Measurements from ENCODE around the gene SLC7A6OS. TPM values are rescaled to one million over a fixed set of nuclear protein-coding genes. Genes with fewer than 3 reads are reported as not detected.
A peak's percentile ranks its signal among the peaks of the same experiment; 100 is the strongest.

SLC7A6OS gene
- total and polyA plus RNA-seq, 10 of the 15 experiments (the other 5 are each of a cell fraction or from before 2014, with no cell fraction given): 2.9 to 27.4 (median 16.9) TPM

DNA sequence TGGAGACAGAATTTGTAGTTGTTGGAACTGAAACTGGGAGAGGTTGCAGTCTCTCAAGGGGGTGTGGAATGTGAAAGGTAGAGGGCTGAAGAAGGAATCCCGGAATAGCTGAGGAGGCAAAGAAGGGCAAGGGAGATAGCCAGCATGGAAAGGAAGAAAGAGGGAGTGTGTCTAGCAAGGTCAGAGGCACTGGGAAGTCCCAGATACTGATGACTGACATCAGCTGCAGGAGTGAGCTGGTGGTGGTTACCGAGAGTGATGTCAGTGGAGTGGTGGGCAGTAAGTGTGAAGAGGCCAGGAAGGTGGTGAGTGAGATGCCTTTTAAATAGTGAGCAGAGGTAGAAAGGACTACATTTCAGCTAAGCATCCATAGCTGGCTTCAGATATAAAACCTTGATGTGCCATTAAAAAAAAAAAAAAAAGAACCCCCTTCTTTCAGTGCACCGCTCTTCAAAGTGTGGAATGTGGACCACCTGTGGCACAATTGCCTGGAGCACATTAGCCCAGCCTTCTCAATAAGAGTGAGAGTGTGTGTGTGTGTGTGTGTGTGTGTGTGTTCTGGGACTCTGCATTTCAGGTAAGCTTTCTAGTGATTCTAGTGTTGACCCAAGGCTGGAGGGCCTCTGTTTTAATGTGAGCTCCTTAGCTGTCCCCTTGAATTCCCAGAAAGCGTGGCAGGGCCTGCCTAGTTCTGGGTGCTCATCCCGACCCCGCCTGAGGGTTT lies 8.6 kb upstream of the SLC7A6OS start (continued):
- TF ChIP-seq SP1 (IDR thresholded peaks at IDR 0.05; ENCODE audit: low read depth, low read length) (no peak), MTA2 (IDR thresholded peaks at IDR 0.05; ENCODE audit: low read depth) (peak; percentile 76), ETV6 (conservative IDR thresholded peaks at IDR 0.05 in 1 of 2, IDR thresholded peaks at IDR 0.05 in 1 of 2; ENCODE audit: borderline replicate concordance in 1 of 2, low read depth in 1 of 2) (no peak), BHLHE40 (IDR thresholded peaks at IDR 0.05; ENCODE audit: borderline replicate concordance in 1 of 2, low read depth in 2 of 2, low read length in 1 of 2) (peak in 1 of 2 experiments; percentile 61; a peak in 2 of 4 replicates), HDGF (IDR thresholded peaks at IDR 0.05) (peak; percentile 98), ZBED1 (IDR thresholded peaks at IDR 0.05; ENCODE audit: borderline replicate concordance) (no peak), IRF4 (IDR thresholded peaks at IDR 0.05; ENCODE audit: low read depth, low read length) (0 out of 2 replicates have a peak, but pooled peaks have one; percentile 31), BCL11A (IDR thresholded peaks at IDR 0.05; ENCODE audit: low read depth, low read length) (peak; percentile 58; the same call in 1 of the 2 replicates), IKZF2 (IDR thresholded peaks at IDR 0.05) (peak; percentile 64 to 80; a peak in 3 of 4 replicates), MTA3 (IDR thresholded peaks at IDR 0.05; ENCODE audit: borderline replicate concordance, low read length) (no peak), SIN3A (IDR thresholded peaks at IDR 0.05; ENCODE audit: low read depth, low read length) (peak; percentile 52; the same call in 1 of the 2 replicates), DPF2 (IDR thresholded peaks at IDR 0.05) (peak; percentile 84)
- TF ChIP-seq, protein P1, sequence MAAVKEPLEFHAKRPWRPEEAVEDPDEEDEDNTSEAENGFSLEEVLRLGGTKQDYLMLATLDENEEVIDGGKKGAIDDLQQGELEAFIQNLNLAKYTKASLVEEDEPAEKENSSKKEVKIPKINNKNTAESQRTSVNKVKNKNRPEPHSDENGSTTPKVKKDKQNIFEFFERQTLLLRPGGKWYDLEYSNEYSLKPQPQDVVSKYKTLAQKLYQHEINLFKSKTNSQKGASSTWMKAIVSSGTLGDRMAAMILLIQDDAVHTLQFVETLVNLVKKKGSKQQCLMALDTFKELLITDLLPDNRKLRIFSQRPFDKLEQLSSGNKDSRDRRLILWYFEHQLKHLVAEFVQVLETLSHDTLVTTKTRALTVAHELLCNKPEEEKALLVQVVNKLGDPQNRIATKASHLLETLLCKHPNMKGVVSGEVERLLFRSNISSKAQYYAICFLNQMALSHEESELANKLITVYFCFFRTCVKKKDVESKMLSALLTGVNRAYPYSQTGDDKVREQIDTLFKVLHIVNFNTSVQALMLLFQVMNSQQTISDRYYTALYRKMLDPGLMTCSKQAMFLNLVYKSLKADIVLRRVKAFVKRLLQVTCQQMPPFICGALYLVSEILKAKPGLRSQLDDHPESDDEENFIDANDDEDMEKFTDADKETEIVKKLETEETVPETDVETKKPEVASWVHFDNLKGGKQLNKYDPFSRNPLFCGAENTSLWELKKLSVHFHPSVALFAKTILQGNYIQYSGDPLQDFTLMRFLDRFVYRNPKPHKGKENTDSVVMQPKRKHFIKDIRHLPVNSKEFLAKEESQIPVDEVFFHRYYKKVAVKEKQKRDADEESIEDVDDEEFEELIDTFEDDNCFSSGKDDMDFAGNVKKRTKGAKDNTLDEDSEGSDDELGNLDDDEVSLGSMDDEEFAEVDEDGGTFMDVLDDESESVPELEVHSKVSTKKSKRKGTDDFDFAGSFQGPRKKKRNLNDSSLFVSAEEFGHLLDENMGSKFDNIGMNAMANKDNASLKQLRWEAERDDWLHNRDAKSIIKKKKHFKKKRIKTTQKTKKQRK (IDR thresholded peaks at IDR 0.05; ENCODE audit: low read depth, low read length): no peak
- TF ChIP-seq, protein P2, sequence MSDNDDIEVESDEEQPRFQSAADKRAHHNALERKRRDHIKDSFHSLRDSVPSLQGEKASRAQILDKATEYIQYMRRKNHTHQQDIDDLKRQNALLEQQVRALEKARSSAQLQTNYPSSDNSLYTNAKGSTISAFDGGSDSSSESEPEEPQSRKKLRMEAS (IDR thresholded peaks at IDR 0.05; ENCODE audit: low read depth, low read length): no peak
- TF ChIP-seq, protein P3, sequence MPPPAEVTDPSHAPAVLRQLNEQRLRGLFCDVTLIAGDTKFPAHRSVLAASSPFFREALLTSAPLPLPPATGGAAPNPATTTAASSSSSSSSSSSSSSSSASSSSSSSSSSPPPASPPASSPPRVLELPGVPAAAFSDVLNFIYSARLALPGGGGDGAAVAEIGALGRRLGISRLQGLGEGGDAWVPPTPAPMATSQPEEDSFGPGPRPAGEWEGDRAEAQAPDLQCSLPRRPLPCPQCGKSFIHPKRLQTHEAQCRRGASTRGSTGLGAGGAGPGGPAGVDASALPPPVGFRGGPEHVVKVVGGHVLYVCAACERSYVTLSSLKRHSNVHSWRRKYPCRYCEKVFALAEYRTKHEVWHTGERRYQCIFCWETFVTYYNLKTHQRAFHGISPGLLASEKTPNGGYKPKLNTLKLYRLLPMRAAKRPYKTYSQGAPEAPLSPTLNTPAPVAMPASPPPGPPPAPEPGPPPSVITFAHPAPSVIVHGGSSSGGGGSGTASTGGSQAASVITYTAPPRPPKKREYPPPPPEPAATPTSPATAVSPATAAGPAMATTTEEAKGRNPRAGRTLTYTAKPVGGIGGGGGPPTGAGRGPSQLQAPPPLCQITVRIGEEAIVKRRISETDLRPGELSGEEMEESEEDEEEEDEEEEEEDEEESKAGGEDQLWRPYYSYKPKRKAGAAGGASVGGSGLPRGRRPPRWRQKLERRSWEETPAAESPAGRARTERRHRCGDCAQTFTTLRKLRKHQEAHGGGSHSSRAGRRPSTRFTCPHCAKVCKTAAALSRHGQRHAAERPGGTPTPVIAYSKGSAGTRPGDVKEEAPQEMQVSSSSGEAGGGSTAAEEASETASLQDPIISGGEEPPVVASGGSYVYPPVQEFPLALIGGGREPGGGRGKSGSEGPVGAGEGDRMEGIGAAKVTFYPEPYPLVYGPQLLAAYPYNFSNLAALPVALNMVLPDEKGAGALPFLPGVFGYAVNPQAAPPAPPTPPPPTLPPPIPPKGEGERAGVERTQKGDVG (CRISPR knock-in tag; IDR thresholded peaks at IDR 0.05): no peak
- TF ChIP-seq, protein P4, sequence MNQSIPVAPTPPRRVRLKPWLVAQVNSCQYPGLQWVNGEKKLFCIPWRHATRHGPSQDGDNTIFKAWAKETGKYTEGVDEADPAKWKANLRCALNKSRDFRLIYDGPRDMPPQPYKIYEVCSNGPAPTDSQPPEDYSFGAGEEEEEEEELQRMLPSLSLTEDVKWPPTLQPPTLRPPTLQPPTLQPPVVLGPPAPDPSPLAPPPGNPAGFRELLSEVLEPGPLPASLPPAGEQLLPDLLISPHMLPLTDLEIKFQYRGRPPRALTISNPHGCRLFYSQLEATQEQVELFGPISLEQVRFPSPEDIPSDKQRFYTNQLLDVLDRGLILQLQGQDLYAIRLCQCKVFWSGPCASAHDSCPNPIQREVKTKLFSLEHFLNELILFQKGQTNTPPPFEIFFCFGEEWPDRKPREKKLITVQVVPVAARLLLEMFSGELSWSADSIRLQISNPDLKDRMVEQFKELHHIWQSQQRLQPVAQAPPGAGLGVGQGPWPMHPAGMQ (IDR thresholded peaks at IDR 0.05; ENCODE audit: borderline replicate concordance): peak; percentile 30; the same call in 1 of the 2 replicates
- TF ChIP-seq, protein P5, sequence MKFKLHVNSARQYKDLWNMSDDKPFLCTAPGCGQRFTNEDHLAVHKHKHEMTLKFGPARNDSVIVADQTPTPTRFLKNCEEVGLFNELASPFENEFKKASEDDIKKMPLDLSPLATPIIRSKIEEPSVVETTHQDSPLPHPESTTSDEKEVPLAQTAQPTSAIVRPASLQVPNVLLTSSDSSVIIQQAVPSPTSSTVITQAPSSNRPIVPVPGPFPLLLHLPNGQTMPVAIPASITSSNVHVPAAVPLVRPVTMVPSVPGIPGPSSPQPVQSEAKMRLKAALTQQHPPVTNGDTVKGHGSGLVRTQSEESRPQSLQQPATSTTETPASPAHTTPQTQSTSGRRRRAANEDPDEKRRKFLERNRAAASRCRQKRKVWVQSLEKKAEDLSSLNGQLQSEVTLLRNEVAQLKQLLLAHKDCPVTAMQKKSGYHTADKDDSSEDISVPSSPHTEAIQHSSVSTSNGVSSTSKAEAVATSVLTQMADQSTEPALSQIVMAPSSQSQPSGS (IDR thresholded peaks at IDR 0.05; ENCODE audit: low read length): peak; percentile 71
